HFF-Myc (cell line): ENCODE results near the gene CACNG3.
"Not testable (repeated sequence)": the region's sequence is repeated elsewhere in the genome, so short reads cannot be mapped to it uniquely, and the experiment has no call there.

Source experiments
- DNase-seq: peaks from one replicate; pipeline ENCODE4 v3.0.0-alpha.2; 2011; ENCODE audit warnings: low read depth; ENCODE audit errors: extremely low read depth
- H3K4me3 ChIP-seq: replicated peaks from 2 replicates; pipeline ENCODE4 v1.5.1; 2011; ENCODE audit warnings: low read depth, mild to moderate bottlenecking, control low read depth, low read length
- CTCF ChIP-seq: IDR thresholded peaks from 2 replicates; pipeline ENCODE4 v1.5.1; 2012; ENCODE audit warnings: mild to moderate bottlenecking, low read depth, low read length, control low read depth; ENCODE audit errors: missing control alignments

Gene CACNG3

GRCh38 chr16:24288516-24288915 is 32.4 kb downstream of the CACNG3 start:
- no peak for DNase-seq
- no peak for TF ChIP-seq CTCF
- no peak overlapping the region for H3K4me3 ChIP-seq

GRCh38 chr16:24289166-24289700 is 33.1 kb downstream of the CACNG3 start:
- no peak for TF ChIP-seq CTCF
- H3K4me3 ChIP-seq: no peak overlapping the region
- no peak for DNase-seq

DNA sequence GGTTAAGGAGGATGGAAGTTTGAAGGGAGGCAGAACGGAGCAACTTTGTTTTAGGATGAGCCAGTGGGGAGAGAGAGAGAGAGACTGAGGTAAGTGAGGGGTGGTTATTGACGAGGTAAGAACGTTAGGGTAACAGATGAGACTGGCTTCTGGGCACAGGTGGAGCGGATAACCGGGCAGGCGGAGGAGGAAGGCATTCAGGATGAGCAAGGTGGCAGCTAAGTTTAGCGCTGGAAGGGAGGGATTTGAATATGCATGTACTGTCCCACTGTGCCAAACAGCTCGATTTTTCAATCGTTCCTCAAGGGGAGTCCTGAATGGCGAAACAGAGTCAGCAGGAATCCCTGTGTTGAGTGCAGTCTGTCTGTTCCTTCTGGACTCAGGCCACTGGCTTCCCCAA is 35.8 kb downstream of the CACNG3 start:
- no peak overlapping the region for H3K4me3 ChIP-seq
- TF ChIP-seq CTCF: no peak
- DNase-seq: no peak

GRCh38 chr16:24294131-24294530 is 38.0 kb downstream of the CACNG3 start:
- TF ChIP-seq CTCF: no peak
- no peak overlapping the region for H3K4me3 ChIP-seq
- DNase-seq: no peak

DNA sequence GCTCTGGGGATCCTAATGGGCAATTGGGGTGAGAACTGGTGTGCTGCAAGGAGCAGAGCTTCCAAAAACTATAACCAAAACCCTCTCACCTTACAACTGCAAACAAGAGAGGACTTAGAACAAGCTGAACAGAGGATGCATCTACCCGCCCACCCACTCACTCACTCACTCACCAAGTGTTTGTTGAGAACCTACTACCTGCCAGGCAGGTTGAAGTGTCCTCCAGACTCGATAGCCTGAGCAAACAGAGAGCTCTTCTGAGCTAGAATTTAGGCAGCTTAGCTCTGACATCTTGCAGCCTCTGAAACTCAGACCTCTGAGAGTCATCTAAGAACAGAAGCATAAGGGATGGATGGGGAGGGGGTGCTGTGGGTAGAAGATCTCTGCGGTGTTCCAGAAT is 41.2 kb downstream of the CACNG3 start:
- no peak for DNase-seq
- no peak overlapping the region for H3K4me3 ChIP-seq
- TF ChIP-seq CTCF: no peak

GRCh38 chr16:24298548-24299167 is 42.5 kb downstream of the CACNG3 start:
- H3K4me3 ChIP-seq: no peak overlapping the region
- no peak for DNase-seq
- no peak for TF ChIP-seq CTCF

DNA sequence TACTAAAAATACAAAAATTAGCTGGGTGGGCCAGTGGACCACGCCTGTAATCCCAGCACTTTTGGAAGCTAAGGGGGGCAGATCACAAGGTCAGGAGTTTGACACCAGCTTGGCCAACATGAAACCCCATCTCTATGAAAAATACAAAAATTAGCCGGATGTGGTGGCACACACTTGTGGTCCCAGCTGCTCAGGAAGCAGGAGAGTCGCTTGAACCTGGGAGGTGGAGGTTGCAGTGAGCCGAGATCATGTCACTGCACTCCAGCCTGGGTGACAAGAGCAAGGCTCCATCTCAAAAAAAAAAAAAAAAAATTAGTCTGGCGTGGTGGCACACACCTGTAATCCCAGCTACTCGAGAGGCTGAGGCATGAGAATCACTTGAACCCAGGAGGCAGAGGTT is 44.6 kb downstream of the CACNG3 start:
- not testable (repeated sequence) for H3K4me3 ChIP-seq, DNase-seq
